Gastroesophageal sphincter (tissue), 3 donors: ENCODE measurements around the gene SPTB.

Experiments used
- EP300 ChIP-seq: sonication (generic); formaldehyde crosslinking; IDR thresholded peaks from one replicate; pipeline ENCODE4 v1.6.1; 2017; ENCODE audit warnings: antibody characterized with exemption, mild to moderate bottlenecking
- POLR2A ChIP-seq, 2 donors: fragments of 450-650 bp; IDR thresholded peaks; one replicate each; pipeline ENCODE4 v1.6.1; 2017; ENCODE audit warnings: antibody characterized with exemption in 2 of 2, mild to moderate bottlenecking in 2 of 2, moderate library complexity in 1 of 2
- TF ChIP-seq, protein P1 (sequence below), 4 experiments: fragments of 200-600 bp in 2 of 4; fragments of 450-650 bp in 2 of 4; sonication (generic) in 1 of 4; IDR thresholded peaks; one replicate each; pipeline ENCODE4 v1.5.1; 2017 to 2019; ENCODE audit warnings: antibody characterized with exemption in 4 of 4, mild to moderate bottlenecking in 2 of 4, moderate library complexity in 2 of 4

DNA sequence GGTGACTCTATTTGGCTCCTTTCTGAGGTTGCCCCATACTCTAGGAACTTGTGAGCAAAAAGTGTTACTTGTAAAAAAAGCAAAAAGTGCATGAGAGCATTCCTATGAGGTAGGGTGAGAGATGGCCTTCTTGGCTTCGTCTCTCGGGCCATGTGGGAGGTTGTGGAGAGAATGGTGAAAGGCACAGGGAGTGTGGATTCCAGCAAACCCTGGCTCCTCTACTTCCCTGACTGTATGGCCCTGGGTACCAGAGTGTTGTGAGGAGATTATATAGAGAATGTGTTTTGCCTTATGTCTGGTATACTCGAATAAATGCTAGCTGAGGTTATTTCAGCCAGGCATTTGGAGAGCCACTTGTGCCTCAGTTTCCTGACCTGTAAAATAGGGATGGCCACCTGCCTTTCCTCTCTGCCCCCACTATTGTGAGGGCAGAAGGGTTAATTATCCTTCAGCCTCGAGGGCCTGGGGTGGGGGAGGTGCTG lies 164.5 kb downstream of the SPTB start:
- TF ChIP-seq, protein P1, sequence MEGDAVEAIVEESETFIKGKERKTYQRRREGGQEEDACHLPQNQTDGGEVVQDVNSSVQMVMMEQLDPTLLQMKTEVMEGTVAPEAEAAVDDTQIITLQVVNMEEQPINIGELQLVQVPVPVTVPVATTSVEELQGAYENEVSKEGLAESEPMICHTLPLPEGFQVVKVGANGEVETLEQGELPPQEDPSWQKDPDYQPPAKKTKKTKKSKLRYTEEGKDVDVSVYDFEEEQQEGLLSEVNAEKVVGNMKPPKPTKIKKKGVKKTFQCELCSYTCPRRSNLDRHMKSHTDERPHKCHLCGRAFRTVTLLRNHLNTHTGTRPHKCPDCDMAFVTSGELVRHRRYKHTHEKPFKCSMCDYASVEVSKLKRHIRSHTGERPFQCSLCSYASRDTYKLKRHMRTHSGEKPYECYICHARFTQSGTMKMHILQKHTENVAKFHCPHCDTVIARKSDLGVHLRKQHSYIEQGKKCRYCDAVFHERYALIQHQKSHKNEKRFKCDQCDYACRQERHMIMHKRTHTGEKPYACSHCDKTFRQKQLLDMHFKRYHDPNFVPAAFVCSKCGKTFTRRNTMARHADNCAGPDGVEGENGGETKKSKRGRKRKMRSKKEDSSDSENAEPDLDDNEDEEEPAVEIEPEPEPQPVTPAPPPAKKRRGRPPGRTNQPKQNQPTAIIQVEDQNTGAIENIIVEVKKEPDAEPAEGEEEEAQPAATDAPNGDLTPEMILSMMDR (IDR thresholded peaks at IDR 0.05) = no peak
- TF ChIP-seq POLR2A (IDR thresholded peaks at IDR 0.05) (no peak), EP300 (no peak)
